Smooth muscle cell (in vitro differentiated cells): Measurements from ENCODE around the gene SPDYE3. TPM values are rescaled to one million over a fixed set of nuclear protein-coding genes. Genes with fewer than 3 reads are reported as not detected.
"Not testable (repeated sequence)": the region's sequence is repeated elsewhere in the genome, so short reads cannot be mapped to it uniquely, and the experiment has no call there.

Experiments
- DNase-seq: peaks from one replicate; lab custom pipeline; 2025; ENCODE audit not compliant: unreplicated experiment; lab: John Stamatoyannopoulos, UW
- H2AFZ ChIP-seq: fragments of 200-600 bp; sonication (generic); 2 replicates; pipeline ENCODE4 v1.6.0; 2016; ENCODE audit warnings: antibody characterized with exemption, low read depth, mild to moderate bottlenecking
- H3F3A ChIP-seq: fragments of 200-600 bp; sonication (generic); 2 replicates; pipeline ENCODE4 v1.6.0; 2017; ENCODE audit warnings: antibody characterized with exemption, low read depth
- H3K27ac ChIP-seq: fragments of 200-600 bp; sonication (generic); 2 replicates; pipeline ENCODE4 v1.5.1; 2016; ENCODE audit warnings: low read depth, mild to moderate bottlenecking
- H3K27me3 ChIP-seq: fragments of 200-600 bp; sonication (generic); 2 replicates; pipeline ENCODE4 v1.6.1; 2016; ENCODE audit warnings: low read depth, mild to moderate bottlenecking
- H3K36me3 ChIP-seq: fragments of 200-600 bp; sonication (generic); 2 replicates; pipeline ENCODE4 v1.5.1; 2016; ENCODE audit warnings: low read depth
- H3K4me1 ChIP-seq: fragments of 200-600 bp; sonication (generic); 2 replicates; pipeline ENCODE4 v1.5.1; 2016; ENCODE audit warnings: low read depth
- H3K4me2 ChIP-seq: fragments of 200-600 bp; sonication (generic); 2 replicates; pipeline ENCODE4 v1.6.0; 2016; ENCODE audit warnings: mild to moderate bottlenecking
- H3K4me3 ChIP-seq: fragments of 200-600 bp; sonication (generic); 2 replicates; pipeline ENCODE4 v1.5.1; 2016; ENCODE audit warnings: mild to moderate bottlenecking
- H3K79me2 ChIP-seq: fragments of 200-600 bp; sonication (generic); 2 replicates; pipeline ENCODE4 v1.6.0; 2016; ENCODE audit warnings: low read depth, mild to moderate bottlenecking
- H3K9ac ChIP-seq: fragments of 200-600 bp; sonication (generic); 2 replicates; pipeline ENCODE4 v1.6.0; 2016; ENCODE audit warnings: low read depth
- H3K9me3 ChIP-seq: fragments of 200-600 bp; sonication (generic); replicated peaks from 2 replicates; pipeline ENCODE4 v1.5.1; 2016; ENCODE audit warnings: low read depth
- H4K20me1 ChIP-seq: fragments of 200-600 bp; sonication (generic); 2 replicates; pipeline ENCODE4 v1.6.0; 2016; ENCODE audit warnings: low read depth
- WGBS: methylation state at CpG from one replicate; pipeline ENCODE4 v1.1.7; 2016; ENCODE audit warnings: low lambda C conversion rate; 5-methylcytosine and 5-hydroxymethylcytosine counted together
- polyA plus RNA-seq: library from polyadenylated mRNA; unstranded; fragments of >200 nt; fragmentation: Nextera tagmentation; extraction: Ambion mirVana; gene quantifications from 2 replicates; pipeline ENCODE4 v1.2.1, GENCODE V29; 2016
- total RNA-seq: library from RNA; depleted of rRNA; stranded (reverse); fragments of >200 nt; gene quantifications from 2 replicates; pipeline ENCODE4 v1.2.3, GENCODE V29; 2014
- TF ChIP-seq, protein P1 (sequence below): fragments of 200-600 bp; sonication (generic); IDR thresholded peaks from 2 replicates; pipeline ENCODE4 v1.5.1; 2017; ENCODE audit warnings: borderline replicate concordance, mild to moderate bottlenecking, antibody characterized with exemption; ENCODE audit not compliant: insufficient read depth, poor library complexity, severe bottlenecking

Gene SPDYE3
- total and polyA plus RNA-seq, 2 experiments from 2014 or later: 1.8 TPM; not detected in 1

DNA sequence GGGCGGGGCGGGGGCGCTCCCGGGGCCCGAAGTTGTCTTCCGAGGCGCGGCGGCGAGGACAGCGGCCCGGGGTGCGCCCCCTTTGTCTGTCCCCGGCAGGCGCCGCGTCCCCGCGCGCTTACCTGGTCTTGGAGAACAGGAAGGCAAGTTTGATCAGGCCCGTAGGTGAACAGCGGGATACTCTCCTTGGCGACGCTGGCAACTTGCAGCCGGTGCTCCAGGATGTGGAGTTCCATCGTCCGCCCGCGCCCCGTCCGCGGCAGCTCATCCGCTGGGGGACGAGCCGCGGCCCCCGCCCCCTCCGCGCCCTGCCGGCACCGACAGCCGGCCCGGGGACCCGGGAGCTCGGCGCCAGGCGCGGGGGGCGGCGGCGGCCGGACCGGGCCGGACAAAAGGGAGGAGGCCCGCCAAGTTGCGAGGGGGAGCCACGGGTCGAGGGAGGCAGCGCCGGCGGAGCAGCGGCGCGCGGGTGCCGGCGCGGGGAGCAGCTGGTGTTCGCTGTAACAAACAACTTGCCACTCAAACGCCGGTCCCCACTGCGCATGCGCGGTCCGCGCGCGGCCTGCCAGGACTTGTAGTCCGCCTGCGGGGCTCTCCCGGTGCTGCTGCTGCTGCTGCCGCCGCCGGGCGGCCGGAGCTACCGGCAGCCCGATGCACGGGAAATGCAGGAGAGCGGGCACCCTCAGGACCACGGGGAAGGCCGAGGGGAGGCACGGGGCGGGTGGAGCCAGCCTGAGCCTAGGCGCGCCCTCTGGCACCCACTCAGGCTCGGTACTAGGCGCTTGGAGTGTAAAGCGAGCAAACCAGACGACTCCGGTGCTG lies 35.6 kb upstream of the SPDYE3 start:
- DNase-seq: peak; percentile 85
- WGBS: 1% methylated on average over 67 of the region's 101 CpGs
- Histone ChIP-seq H3K4me2 (peak overlapping the region; percentile 86), H3K79me2 (no peaks in the 10 kb centered on the region), H3K4me1 (peaks cover 8% of the 10 kb centered on the region), H3F3A (no peaks in the 10 kb centered on the region), H3K36me3 (no peaks in the 10 kb centered on the region), H3K4me3 (peak overlapping the region; percentile 69), H3K9me3 (no peaks in the 10 kb centered on the region), H3K9ac (no peak overlapping the region), H4K20me1 (peaks cover 26% of the 10 kb centered on the region), H3K27me3 (no peaks in the 10 kb centered on the region), H3K27ac (no peak overlapping the region), H2AFZ (peak overlapping the region; percentile 65)
- TF ChIP-seq, protein P1, sequence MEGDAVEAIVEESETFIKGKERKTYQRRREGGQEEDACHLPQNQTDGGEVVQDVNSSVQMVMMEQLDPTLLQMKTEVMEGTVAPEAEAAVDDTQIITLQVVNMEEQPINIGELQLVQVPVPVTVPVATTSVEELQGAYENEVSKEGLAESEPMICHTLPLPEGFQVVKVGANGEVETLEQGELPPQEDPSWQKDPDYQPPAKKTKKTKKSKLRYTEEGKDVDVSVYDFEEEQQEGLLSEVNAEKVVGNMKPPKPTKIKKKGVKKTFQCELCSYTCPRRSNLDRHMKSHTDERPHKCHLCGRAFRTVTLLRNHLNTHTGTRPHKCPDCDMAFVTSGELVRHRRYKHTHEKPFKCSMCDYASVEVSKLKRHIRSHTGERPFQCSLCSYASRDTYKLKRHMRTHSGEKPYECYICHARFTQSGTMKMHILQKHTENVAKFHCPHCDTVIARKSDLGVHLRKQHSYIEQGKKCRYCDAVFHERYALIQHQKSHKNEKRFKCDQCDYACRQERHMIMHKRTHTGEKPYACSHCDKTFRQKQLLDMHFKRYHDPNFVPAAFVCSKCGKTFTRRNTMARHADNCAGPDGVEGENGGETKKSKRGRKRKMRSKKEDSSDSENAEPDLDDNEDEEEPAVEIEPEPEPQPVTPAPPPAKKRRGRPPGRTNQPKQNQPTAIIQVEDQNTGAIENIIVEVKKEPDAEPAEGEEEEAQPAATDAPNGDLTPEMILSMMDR: no peak

DNA sequence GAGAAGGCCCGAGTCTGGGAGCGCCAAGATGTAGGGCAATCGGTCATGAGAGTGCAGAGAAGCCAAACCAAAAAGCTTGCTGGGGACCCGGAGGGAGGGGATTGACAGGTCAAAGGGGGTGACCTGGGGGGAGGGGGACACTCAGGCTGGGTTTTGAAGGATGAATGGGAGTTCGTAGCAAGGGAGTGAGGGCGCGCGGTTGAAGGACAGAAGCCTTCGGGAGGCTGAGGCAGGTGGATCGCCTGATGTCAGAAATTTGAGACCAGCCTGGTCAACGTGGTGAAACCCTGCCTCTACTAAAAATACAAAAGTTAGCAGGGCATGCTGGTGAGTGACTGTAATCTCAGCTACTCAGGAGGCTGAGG lies 35.0 kb upstream of the SPDYE3 start:
- H3K79me2 ChIP-seq, DNase-seq, H3K9me3 ChIP-seq, H3K27me3 ChIP-seq, H3F3A ChIP-seq, H3K9ac ChIP-seq, H3K4me1 ChIP-seq, H3K36me3 ChIP-seq, H3K27ac ChIP-seq: not testable (repeated sequence)
- Histone ChIP-seq H3K4me2 (peak overlapping the region; percentile 86), H3K4me3 (peak overlapping the region; percentile 69), H4K20me1 (peaks cover 20% of the 10 kb centered on the region), H2AFZ (peak overlapping the region; percentile 65)
- 40% methylated on average over 11 of the region's 11 CpGs for WGBS

DNA sequence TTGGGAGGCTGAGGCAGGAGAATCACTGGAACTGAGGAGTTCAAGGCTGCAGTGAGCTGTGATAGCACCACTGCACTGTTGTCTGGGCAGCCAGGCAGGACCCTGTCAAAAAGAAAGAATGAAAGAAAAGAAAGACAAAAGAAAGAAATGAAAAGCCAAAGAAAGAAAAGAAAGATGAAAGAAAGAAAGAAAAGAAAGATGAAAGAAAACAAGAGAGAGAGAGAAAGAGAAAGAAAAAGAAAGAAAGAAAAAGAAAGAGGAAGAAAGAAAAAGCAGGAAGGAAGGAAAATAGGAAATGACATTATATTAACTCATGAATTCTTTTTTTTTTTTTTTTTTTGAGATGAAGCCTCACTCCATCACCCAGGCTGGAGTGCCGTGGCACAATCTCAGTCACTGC lies 32.4 kb upstream of the SPDYE3 start:
- no peak overlapping the region for H3K27ac ChIP-seq
- no peaks in the 10 kb centered on the region for H3K27me3 ChIP-seq
- WGBS: 94% methylated on average over 1 of the region's 1 CpG
- peaks cover 4% of the 10 kb centered on the region for H3K4me1 ChIP-seq
- H3F3A ChIP-seq: no peaks in the 10 kb centered on the region
- H3K36me3 ChIP-seq: no peaks in the 10 kb centered on the region
- TF ChIP-seq, protein P1: no peak
- H2AFZ ChIP-seq: no peak overlapping the region
- H3K9ac ChIP-seq: no peak overlapping the region
- H3K4me3 ChIP-seq: no peak overlapping the region
- DNase-seq: no peak
- no peaks in the 10 kb centered on the region for H3K9me3 ChIP-seq
- H3K4me2 ChIP-seq: no peak overlapping the region
- no peaks in the 10 kb centered on the region for H3K79me2 ChIP-seq
- H4K20me1 ChIP-seq: peaks cover 3% of the 10 kb centered on the region

DNA sequence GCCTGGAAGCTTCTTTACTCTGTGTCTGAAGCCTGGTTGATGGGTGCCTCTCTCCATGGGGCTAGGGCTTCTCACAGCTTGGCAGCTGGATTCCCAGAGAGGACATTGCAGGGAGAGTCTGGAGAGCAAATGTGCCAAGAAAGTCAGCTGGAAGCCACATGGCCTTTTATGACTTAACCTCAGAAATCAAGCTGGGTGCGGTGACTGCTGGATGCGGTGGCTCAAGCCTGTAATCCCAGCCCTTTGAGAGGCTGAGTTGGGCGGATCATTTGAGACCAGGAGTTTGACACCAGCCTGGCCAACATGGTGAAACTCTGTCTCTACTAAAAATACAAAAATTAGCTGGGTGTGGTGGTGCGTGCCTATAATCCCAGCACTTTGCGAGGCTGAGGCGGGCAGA lies 31.4 kb upstream of the SPDYE3 start:
- not testable (repeated sequence) for DNase-seq
- WGBS: 76% methylated on average over 6 of the region's 6 CpGs

DNA sequence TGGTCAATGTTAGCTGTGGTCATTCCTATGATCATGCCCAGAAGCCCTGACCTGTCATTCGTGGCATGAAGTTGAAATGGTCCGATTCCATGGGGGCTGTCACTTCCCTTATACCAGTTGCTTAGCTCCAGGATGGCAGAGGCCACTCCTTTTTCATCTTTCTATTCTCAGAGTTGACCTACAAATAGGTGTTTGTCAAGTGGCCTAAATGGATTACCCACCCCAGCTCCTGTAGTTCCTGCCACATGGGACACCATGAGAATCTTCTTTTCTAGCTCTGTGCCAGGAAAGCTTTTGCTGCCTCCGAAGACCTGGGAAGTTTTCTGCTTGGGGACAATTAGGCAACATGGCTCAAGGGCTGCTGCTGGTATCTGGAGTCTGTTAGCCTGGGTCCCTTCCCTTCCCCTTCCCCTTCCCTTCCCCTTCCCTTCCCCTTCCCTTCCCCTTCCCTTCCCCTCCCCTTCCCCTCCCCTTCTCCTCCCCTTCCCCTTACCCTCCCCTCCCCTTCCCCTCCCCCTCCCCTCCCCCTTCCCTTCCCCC lies 25.4 kb upstream of the SPDYE3 start:
- DNase-seq, H3K9me3 ChIP-seq, H3K27ac ChIP-seq, H3K79me2 ChIP-seq, H3K4me1 ChIP-seq, H3K4me3 ChIP-seq, H3K4me2 ChIP-seq, H3K27me3 ChIP-seq, H3K36me3 ChIP-seq, H4K20me1 ChIP-seq, H3K9ac ChIP-seq, H2AFZ ChIP-seq, H3F3A ChIP-seq: not testable (repeated sequence)
- 84% methylated on average over 3 of the region's 3 CpGs for WGBS

More for the DNA sequence above, 31.4 kb upstream of the SPDYE3 start:
- not testable (repeated sequence) for H3K4me2 ChIP-seq, H3K4me3 ChIP-seq, H3F3A ChIP-seq, H4K20me1 ChIP-seq, H3K9me3 ChIP-seq, H3K4me1 ChIP-seq, H3K27ac ChIP-seq, H3K79me2 ChIP-seq, H2AFZ ChIP-seq, H3K36me3 ChIP-seq, H3K27me3 ChIP-seq, H3K9ac ChIP-seq

DNA sequence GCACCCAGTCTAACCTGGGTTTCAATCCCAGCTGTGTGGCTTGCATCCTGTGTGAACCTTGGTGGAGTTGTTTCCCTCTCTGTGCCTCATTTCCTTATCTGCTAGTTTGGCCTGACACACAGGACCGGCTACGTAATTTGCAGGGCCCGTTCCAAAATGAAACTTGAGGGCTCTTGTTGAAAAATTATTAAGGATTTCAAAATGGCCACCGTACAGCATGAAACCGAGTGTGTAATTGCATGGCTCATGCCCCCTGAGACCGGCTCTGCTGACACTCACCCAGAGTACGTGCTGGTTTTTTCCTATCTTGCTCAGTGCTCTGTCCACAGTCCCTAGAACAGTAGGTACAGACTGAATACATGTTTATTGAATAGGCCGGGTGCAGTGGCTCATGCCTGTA lies 24.4 kb upstream of the SPDYE3 start:
- not testable (repeated sequence) for H2AFZ ChIP-seq, H3K9ac ChIP-seq, H3K9me3 ChIP-seq, DNase-seq, H3K4me3 ChIP-seq, H3K36me3 ChIP-seq, H3F3A ChIP-seq, H3K4me2 ChIP-seq, H3K27ac ChIP-seq, H3K4me1 ChIP-seq, H4K20me1 ChIP-seq, H3K27me3 ChIP-seq, H3K79me2 ChIP-seq
- 89% methylated on average over 8 of the region's 8 CpGs for WGBS
